Ammon's horn (tissue), 1 donor: ENCODE measurements around the gene TSTD1.
A peak's percentile ranks its signal among the peaks of the same experiment; 100 is the strongest.

Experiments used
- DNase-seq: peaks from one replicate; pipeline ENCODE4 v3.0.0-alpha.2; 2016; ENCODE audit warnings: low spot score

TSTD1 gene

GRCh38 chr1:161038523-161039153 lies at the start of gene TSTD1:
TSS of gene TSTD1 (minus strand) at chr1:161038964. CDS start at chr1:161038889, 75 bp downstream.
- peak; percentile 61 for DNase-seq

DNA sequence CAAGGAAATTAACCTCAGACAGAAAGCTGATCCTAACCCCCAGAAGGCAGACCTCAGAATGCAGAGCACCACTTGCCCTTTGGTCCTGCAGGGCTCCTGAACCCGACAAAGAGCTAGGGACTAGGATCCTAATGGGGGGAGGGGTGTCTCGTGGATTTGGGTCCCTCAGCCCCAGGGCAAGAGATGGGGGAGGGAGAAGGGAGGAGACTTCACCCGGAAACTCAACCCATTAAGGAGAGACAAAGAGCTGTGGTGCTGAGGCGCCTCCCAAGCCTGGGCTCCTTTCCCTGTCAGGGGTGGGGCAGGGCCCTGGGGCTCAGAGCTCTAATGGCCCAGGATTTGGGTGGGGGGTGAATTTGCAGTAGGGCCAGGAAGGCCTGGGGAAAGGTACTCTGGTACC lies 47.7 kb upstream of the TSTD1 start:
- no peak for DNase-seq

DNA sequence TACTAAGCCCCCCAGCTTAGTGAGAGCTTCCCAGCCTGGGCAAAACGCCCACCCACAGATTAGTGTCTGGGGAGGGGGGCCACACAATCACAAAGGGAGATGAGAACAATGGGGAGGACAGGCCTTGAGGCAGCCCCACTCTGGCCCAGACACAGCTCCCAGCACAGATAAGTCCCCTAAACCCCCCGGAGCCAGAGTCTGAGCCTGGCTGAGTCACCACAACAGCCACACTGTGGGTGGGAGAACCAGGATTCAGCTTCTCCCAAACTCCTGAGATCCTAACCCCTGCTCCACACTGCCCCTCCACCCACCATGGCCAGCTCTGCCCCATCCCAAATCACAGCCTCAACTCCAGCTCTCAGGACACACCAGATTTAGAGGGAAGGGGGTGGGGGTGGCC lies 46.4 kb upstream of the TSTD1 start:
- no peak for DNase-seq

GRCh38 chr1:161084597-161084988 lies 45.8 kb upstream of the TSTD1 start:
- no peak for DNase-seq

DNA sequence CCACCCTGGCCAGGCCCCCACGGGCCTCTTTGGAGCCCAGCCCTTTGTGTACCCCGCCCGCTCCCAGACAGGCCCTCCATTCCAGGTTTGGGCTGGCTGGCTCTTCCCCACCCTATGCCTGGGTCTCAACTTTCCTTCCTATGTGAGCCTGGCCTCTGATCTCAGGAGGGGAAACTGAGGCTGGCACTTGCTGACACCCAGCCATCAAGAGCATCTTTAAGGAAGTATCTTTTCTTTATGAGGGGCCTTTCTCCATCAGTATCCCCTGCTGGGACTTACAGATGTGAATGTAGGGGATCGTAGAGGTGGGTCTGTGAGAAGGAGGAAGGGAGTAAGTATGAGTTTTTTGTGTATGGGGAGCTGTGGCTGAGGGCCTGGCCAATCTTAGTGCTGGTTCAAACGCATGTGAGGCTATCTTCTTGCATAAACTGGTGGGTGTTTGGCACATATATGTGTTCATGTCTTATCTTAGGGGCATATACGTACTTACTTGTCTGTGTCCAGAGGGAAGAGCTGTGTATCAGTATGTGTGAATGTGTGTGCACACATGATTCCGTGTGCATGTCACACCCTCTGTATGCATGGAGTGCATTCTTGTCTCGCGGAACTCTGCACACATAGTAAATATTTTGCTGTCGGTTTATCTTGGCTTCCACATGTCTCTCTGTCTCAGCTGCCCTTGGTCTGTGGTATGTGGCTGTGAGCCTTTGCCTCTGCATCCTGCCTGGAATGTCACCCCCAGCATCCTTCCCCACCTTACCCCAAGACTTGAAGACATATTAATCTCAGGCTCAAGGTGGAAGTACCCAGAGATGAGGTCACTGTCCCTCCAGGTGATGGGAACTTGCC lies 45.2 kb upstream of the TSTD1 start:
- no peak for DNase-seq

DNA sequence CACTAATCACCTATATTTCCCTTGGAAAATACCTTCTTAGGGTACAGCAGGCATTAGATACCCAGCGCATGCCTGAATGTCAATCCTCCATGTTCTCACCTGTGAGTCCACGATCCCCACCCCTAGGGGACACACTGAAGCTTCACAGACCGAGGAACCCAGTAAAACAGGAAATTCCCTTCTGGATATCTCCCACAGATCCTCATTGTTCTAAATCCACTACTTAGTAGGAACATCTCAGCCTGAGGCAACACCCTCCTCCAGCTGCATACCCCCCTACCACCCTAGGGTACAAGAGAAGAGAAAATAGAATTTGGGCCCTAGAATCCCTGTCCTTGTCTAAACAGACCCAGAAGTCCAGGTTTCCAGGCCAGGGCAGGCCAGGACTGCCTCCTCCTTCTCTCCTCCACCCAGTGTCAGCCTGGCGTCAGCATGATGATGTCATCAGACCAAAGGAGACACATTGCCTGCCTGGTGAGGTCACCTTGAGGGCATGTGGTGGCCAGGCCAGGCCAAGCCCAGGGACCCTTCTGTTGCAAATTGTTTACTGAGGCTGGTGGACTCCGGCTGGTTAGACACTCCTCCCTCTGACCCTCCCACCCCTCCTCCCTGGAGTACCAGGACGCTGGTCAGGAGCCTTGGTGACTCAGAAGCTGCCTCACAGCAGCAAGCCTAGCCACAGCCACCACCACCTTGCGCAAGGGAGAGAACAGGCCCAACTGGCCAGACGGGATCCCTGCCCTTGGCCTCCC lies 44.4 kb upstream of the TSTD1 start:
- no peak for DNase-seq

DNA sequence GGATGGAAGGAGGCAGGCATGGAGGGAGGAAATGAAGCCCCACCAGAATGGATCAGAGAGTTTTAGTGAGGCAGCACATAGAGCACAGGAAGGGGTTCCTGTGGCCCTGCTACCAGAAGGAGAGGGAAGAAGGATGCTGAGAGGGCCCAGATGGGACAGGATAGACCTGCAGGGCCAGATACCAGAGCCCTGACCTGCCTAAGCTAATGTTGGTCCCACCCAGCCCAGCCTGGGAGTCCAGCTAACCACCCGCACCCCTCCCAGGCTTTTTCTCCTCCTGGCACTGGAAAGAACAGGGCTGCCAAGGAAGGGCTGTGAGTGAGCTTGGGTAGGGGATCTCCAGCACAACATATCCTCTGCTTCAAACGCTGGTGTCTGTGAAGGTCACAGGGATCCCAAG lies 43.7 kb upstream of the TSTD1 start:
- no peak for DNase-seq

DNA sequence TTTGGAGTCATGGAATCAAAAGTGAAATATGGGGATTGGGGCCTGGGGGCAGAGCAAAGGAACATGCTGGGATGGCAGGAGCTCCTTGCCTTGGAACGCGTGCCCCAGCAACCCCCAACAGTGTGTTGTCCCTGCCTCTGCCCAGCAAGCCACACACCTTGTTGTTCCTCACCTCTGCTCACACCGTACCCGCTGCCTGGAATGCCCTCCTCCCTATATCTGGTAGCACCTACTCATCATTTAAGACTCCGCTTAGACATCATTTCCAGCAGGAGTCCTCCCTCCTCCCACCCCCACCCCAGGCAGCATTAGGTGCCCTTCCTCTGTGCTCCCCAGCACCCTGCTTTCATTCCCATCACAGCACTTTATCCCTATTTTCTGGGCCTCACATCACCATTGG lies 42.8 kb upstream of the TSTD1 start:
- DNase-seq = no peak

DNA sequence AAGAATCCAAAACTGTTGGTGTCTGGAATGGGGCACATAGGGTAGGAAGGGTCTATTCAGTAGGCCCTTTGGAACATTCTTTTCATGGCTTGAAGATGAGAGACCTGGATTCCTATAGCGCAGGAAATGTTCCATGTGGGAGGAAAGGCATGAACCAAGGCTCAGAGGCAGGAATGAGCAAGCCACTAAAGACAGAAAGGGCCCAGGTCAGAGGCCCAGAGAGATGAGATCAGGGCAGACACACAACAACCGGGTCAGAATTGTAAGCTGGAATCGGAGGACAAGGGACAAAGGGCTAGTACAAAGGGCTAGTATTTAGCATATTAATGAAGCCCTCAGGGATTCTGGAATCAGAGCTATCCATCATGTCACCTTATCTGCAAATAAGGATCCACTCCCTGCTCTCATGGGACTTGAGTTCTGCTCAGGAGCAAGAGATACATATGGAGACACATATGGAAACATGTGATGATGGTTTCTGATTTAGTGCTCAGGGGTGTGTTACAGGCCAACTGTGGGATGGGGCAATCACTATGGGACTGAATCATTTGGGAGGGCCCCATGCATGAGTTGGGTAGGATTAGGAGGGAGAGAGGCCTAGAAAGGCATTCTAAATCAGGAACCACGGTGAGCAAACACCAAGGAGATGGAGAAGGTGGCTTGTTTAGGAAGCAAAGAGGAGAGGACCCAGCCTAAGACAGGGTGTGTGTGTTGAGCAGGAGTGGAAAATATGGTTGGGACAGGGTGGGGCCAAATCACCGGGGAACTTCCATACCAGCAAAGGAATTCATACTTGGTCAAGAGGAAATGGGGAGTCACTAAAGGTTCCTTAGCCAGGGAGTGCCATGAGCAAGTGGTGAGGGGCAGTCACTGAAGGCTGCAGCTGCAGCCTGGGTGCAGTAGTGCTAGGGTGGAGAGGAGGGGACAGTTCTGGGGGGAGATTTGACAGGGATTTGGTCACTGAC lies 42.0 kb upstream of the TSTD1 start:
- no peak for DNase-seq

GRCh38 chr1:161079436-161080110 lies 40.8 kb upstream of the TSTD1 start:
- DNase-seq = no peak

GRCh38 chr1:161077426-161077825 lies 38.7 kb upstream of the TSTD1 start:
- no peak for DNase-seq

DNA sequence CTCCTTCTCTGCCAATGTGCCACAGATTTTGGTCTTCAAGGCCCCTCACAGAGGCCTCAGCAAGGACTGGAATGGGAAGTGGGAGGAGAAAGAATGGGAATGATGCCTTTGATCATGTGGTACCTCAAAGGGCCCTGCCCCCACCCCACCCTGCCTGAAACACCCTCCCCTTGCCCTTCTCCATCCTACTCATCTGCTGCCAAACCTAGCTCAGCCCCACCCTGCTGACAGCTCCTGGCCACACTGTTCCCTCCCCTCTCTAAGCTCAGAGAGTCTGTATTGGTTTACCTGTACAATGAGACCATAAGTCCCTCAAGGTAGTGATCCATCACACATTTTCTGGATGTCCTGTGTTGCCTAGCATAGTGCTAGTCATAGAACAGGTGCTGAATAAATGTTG lies 37.6 kb upstream of the TSTD1 start:
- no peak for DNase-seq

- no peak for DNase-seq
Measured at GRCh38 chr1:161074676-161075368, 36.1 kb upstream of the TSTD1 start.

DNA sequence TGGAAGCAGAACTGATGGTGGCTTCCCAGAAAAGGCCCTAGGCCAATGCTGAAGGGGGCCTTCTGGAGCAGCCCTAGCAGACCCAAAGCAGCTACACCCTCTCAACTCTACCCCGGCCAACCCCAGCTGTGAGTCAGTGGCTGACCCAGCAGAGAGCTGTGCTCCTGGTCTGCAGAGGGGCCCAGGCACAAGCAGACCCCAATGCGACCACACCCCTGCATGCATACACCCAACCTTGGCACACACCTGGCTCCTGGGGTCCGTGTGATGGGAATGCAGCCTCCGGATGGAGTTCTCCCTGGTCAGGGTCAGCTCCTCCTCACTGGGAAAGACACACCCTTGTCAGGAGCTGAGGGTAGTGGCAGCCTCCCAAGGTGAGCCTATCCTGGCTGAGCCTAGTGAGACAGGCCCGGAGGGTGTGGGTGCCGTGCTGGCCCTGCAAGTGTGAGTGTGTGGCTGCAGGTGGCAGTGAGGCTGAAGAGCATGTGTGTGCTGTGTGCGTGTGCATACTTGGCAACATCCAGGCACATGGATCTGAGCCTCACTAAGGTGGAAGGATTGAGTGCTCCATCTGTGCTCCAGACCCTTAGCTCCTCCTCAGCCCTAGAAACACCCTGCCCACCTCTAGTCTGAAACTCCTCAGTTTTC lies 34.8 kb upstream of the TSTD1 start:
- DNase-seq = no peak

DNA sequence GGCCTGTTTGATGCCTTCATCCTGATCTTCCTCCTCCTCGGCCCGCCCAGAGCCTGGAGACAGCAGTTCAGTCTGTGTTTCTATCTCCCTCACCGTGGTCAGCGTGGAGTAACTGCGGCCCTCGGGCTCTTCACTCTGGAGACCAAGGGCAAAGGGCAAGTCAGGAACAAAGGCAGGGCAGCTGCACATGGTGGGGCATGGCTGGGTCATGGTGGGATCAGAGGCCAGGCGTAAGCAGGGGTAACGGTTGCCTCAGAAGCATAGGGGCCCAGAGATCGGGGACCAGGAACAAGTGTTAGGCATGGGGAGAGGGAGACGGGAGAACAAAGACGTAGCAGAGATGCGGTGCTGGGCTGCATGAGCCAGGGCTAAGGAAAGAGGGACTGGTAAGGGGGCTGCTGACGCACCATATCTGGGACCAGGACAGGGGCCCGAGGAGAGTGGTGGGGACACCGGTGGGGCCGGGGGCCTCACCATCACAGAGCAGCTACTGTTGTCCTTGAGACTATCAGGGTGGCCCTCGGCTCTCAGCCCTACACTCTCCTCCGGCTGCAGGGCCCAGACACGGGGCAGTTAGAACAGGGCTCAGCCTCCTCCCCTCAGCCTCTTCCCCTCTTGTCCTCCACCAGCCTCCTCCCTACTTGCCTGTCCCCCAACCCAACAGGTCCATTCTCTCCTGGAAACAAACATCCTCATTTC lies 34.1 kb upstream of the TSTD1 start:
- no peak for DNase-seq

GRCh38 chr1:161071886-161072371 lies 33.2 kb upstream of the TSTD1 start:
- DNase-seq = peak; percentile 39

- no peak for DNase-seq
Measured at GRCh38 chr1:161070761-161071160, 32.0 kb upstream of the TSTD1 start.

DNA sequence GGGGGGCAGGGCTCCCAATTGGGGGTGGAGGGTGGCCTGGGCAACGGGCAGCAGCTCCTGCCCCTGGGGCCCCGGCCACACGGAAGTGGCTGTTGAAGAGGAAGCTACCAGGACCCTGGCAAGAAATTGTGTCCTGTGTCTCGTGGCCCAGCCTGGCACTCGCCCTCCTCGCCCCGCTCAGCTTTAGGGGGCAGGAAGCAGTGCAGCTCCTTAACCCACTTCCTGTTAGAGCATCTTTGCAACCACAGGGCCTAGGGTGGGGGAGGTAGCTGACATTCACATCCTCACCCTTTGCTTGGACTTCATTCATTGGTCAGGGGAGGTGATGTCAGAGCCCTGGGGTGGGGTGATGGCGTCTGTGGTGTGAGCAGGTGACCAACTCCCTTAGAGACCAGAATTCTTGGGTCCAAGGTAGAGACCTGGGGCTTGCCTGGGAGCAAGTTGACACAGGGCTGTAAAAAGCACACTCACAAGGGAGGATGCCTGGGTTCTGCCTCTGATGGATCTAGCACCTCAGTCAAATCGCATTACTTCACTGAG lies 31.0 kb upstream of the TSTD1 start, which contains the start of gene ARHGAP30:
TSS of gene ARHGAP30 (minus strand) at position 161 of the 540 bp plus-strand sequence. CDS start 267 bp downstream, outside the sequence.
- DNase-seq = peak; percentile 81

DNA sequence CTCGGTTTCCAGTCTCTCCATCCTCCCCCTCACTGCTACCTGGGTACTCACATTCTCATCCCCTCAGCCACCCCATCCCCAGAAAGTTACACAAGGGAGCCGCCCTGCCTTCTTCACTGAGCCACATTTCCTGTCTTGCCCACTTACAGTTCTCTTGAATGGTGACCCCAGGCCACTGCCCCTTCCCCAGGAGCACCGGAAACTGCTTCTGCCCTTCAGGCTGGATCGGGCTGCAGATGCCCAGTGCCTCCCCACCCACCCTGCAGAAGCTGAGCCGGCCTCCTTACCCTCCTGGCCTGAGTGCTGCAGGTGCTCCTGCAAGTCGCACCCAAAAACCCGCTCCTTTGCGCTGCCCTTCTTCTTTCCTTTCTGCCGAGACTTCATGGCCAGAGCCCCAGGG lies 30.5 kb upstream of the TSTD1 start:
- DNase-seq = no peak
